GM12878 (cell line): ENCODE data around the gene PRDM16. TPM values are rescaled to one million over a fixed set of nuclear protein-coding genes. Genes with fewer than 3 reads are reported as not detected.

ENCODE experiments used
- ATAC-seq: fragments of 200-7000 bp; cut with Tn5 transposase; 3 replicates; pipeline ENCODE4 v1.9.1; 2020; ENCODE audit warnings: mild to moderate bottlenecking, moderate library complexity
- BruUV-seq: library from RNA; stranded (reverse); fragments of 400-500 nt; replicated peaks from 2 replicates; lab custom pipeline; 2021; lab: Mats Ljungman, UMichigan
- CTCF ChIA-PET: fragments of 300-600 bp; sonication (Branson Sonifier 250); formaldehyde crosslinking; extraction: SDS; loops from one replicate; lab custom pipeline; 2021; ENCODE audit warnings: inconsistent platforms; lab: Yijun Ruan, JAX
- POLR2A ChIA-PET: fragments of 350-600 bp; formaldehyde crosslinking; extraction: SDS; loops from one replicate; lab custom pipeline; 2021; ENCODE audit warnings: inconsistent platforms; lab: Charles Lee
- RAD21 ChIA-PET: fragments of 300-600 bp; sonication (Branson Sonifier 250); formaldehyde crosslinking; loops from one replicate; lab custom pipeline; 2023; ENCODE audit warnings: antibody characterized with exemption; ENCODE audit not compliant: unreplicated experiment; lab: Charles Lee
- SMC1A ChIA-PET: fragments of 300-600 bp; sonication (Branson Sonifier 250); formaldehyde crosslinking; loops from one replicate; lab custom pipeline; 2023; ENCODE audit not compliant: unreplicated experiment, uncharacterized antibody; lab: Charles Lee
- DNase-seq: peaks from one replicate; pipeline ENCODE4 v3.0.0-alpha.2; 2011; ENCODE audit warnings: low read depth, low spot score
- FAIRE-seq: peaks from 3 replicates; lab custom pipeline; 2011; peaks lifted over from hg19 to GRCh38; lab: Jason Lieb, UNC
- H2AFZ ChIP-seq: 2 replicates; pipeline ENCODE4 v1.6.0; 2011; ENCODE audit warnings: low read depth, low read length, control low read depth; ENCODE audit not compliant: control insufficient read depth
- H3K27ac ChIP-seq: 2 replicates; pipeline ENCODE4 v1.5.1; 2011; ENCODE audit warnings: control low read depth; ENCODE audit not compliant: control insufficient read depth, insufficient read depth
- H3K27me3 ChIP-seq, 2 experiments: replicated peaks in 1 of 2; 2 replicates each; pipeline versions ENCODE4 v1.6.0 to v1.6.1; 2011; ENCODE audit warnings: low read length in 1 of 2; ENCODE audit not compliant: control insufficient read depth in 2 of 2, insufficient read depth in 2 of 2
- H3K36me3 ChIP-seq, 2 experiments: 2 replicates each; pipeline ENCODE4 v1.5.1; 2011; ENCODE audit warnings: low read length in 1 of 2; ENCODE audit not compliant: control insufficient read depth in 2 of 2, insufficient read depth in 2 of 2
- H3K4me1 ChIP-seq: 2 replicates; pipeline ENCODE4 v1.6.1; 2011; ENCODE audit warnings: mild to moderate bottlenecking, low read length, moderate library complexity, mixed read lengths; ENCODE audit not compliant: control insufficient read depth, insufficient read depth
- H3K4me2 ChIP-seq: 2 replicates; pipeline ENCODE4 v1.6.0; 2011; ENCODE audit warnings: control low read depth; ENCODE audit not compliant: control insufficient read depth, insufficient read depth
- H3K4me3 ChIP-seq: fragments of 200-600 bp; sonication (generic); 2 replicates; pipeline ENCODE4 v1.5.1; 2016
- H3K79me2 ChIP-seq: 2 replicates; pipeline ENCODE4 v1.6.0; 2011; ENCODE audit warnings: low read length; ENCODE audit not compliant: control insufficient read depth, insufficient read depth
- H3K9ac ChIP-seq: 2 replicates; pipeline ENCODE4 v1.8.0; 2011; ENCODE audit warnings: low read length, control low read depth, mixed read lengths; ENCODE audit not compliant: control insufficient read depth, insufficient read depth
- H3K9me3 ChIP-seq: replicated peaks from 3 replicates; pipeline ENCODE4 v1.5.1; 2011; ENCODE audit warnings: mild to moderate bottlenecking, low read length; ENCODE audit not compliant: control insufficient read depth, insufficient read depth
- H4K20me1 ChIP-seq: 2 replicates; pipeline ENCODE4 v1.6.0; 2011; ENCODE audit not compliant: control insufficient read depth, insufficient read depth
- HCFC1 ChIP-seq: fragments of 150-350 bp; IDR thresholded peaks from 2 replicates; pipeline ENCODE4 v1.6.1; 2014; ENCODE audit warnings: low read length
- NR2F1 ChIP-seq: fragments of 450-650 bp; conservative IDR thresholded peaks from 2 replicates; pipeline ENCODE4 v1.6.1; 2017; ENCODE audit warnings: mild to moderate bottlenecking
- RBBP5 ChIP-seq: fragments of 200-600 bp; sonication (generic); conservative IDR thresholded peaks from 2 replicates; pipeline ENCODE4 v1.6.1; 2016
- RFX5 ChIP-seq: IDR thresholded peaks from 2 replicates; pipeline ENCODE4 v1.6.1; 2011; ENCODE audit warnings: low read depth, low read length, improper control_type of control experiment
- SP1 ChIP-seq: IDR thresholded peaks from one replicate; pipeline ENCODE4 v1.6.1; 2011; ENCODE audit warnings: low read depth, low read length
- STAT3 ChIP-seq: IDR thresholded peaks from 2 replicates; pipeline ENCODE4 v1.6.1; 2011; ENCODE audit warnings: low read depth, low read length, improper control_type of control experiment
- ZNF24 ChIP-seq: fragments of 450-650 bp; IDR thresholded peaks from 2 replicates; pipeline ENCODE4 v1.6.1; 2017; ENCODE audit warnings: antibody characterized with exemption, mild to moderate bottlenecking
- WGBS: methylation state at CpG from one replicate; pipeline ENCODE4 v1.1.6; 2016; ENCODE audit warnings: low lambda C conversion rate; ENCODE audit not compliant: insufficient replicate concordance, insufficient coverage; ENCODE audit errors: missing lambda C conversion rate; 5-methylcytosine and 5-hydroxymethylcytosine counted together
- in situ Hi-C: fragments of 300-500 bp; cut with MboI; formaldehyde crosslinking; loops from 9 replicates; pipeline ENCODE4 v1.14.3; 2018; ENCODE audit warnings: mixed read lengths
- intact Hi-C: fragments of 100-400 bp; cut with micrococcal nuclease; formaldehyde crosslinking; loops from one replicate; pipeline ENCODE4 v1.14.2; 2022; ENCODE audit not compliant: unreplicated experiment
- polyA plus RNA-seq, 11 experiments: library from polyadenylated mRNA; depleted of rRNA in 4 of 11; unstranded in 6 of 11; stranded (reverse) in 5 of 11; fragments of >200 nt; fragmentation: Nextera tagmentation in 4 of 11; fragmentation: Illumina TruSeq in 1 of 11; extraction: Ambion mirVana in 4 of 11; extraction: Trizol in 1 of 11; gene quantifications; 1 replicate in 1 of 11; 2 replicates in 10 of 11; pipeline versions ENCODE4 v1.2.1 to v1.2.3, GENCODE V29; 2011 to 2016; ENCODE audit warnings: inconsistent platforms in 2 of 11, missing spikeins in 2 of 11, low read depth in 1 of 11
- total RNA-seq, 4 experiments: library from RNA; depleted of rRNA in 3 of 4; stranded (reverse); fragments of >200 nt in 3 of 4; fragmentation: Illumina TruSeq in 1 of 4; extraction: Trizol in 1 of 4; gene quantifications; 2 replicates each; pipeline versions ENCODE4 v1.2.1 to v1.2.3, GENCODE V29; 2013 to 2021

PRDM16 gene
- total and polyA plus RNA-seq, 10 of the 15 experiments (the other 5 are each of a cell fraction or from before 2014, with no cell fraction given), result 0.03 TPM; not detected in 9

DNA sequence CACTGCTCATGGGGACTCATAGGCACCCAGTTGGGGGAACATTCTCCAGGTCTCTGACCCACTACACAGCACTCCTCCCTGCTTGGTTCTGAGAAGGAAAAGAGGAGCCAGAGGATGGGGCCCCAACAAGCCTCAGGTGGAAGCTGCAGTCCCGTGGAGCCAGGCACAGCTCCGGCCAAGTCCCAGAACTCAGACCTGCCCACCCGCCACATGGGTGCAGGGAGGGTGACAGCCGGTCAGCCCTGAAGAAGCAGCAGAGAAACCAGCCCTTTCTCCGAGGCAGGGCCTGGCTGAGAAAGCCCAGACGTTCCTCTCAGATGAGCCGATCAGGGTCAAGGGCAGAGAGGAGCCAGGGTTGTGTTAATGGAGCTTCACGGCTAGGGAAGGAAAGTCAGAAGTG is 106.5 kb downstream of the PRDM16 start:
- Histone ChIP-seq H2AFZ (no peak overlapping the region), H3K4me2 (no peak overlapping the region), H3K9ac (no peak overlapping the region), H3K4me3 (no peak overlapping the region), H3K27ac (no peak overlapping the region), H3K79me2 (no peaks in the 10 kb centered on the region), H3K36me3 (no peaks in the 10 kb centered on the region), H3K27me3 (no peaks in the 10 kb centered on the region), H3K4me1 (no peaks in the 10 kb centered on the region), H4K20me1 (no peaks in the 10 kb centered on the region), H3K9me3 (no peaks in the 10 kb centered on the region; the same call in 2 of the 3 replicates)
- TF ChIP-seq NR2F1 (no peak), RFX5 (no peak), ZNF24 (no peak), STAT3 (no peak), HCFC1 (no peak), SP1 (no peak)
- RAD21 ChIA-PET, result no interaction called here
- BruUV-seq, result no TSS peak
- DNase-seq (no peak), ATAC-seq (no peak), FAIRE-seq (no peak)
- POLR2A ChIA-PET, result no interaction called here
- CTCF ChIA-PET, result no interaction called here
- intact Hi-C loops, result no loop called here
- SMC1A ChIA-PET, result no interaction called here
- in situ Hi-C loops, result no loop called here
- 18% methylated on average over 8 of the region's 8 CpGs for WGBS

GRCh38 chr1:3176028-3176427 is 107.0 kb downstream of the PRDM16 start:
- DNase-seq, result no peak
- Histone ChIP-seq H3K4me3 (no peak overlapping the region), H3K4me2 (no peak overlapping the region)
- CTCF ChIA-PET, result no interaction called here
- TF ChIP-seq RBBP5, result no peak
- TF ChIP-seq, all 136 proteins: peak for 0
- Histone ChIP-seq H3K79me2 (no peaks in the 10 kb centered on the region), H3K27ac (no peak overlapping the region), H4K20me1 (no peaks in the 10 kb centered on the region), H3K4me1 (no peaks in the 10 kb centered on the region), H3K9ac (no peak overlapping the region), H3K9me3 (no peaks in the 10 kb centered on the region; the same call in 2 of the 3 replicates), H3K36me3 (no peaks in the 10 kb centered on the region), H2AFZ (no peak overlapping the region), H3K27me3 (no peaks in the 10 kb centered on the region)
- ChIA-PET POLR2A (no interaction called here), SMC1A (no interaction called here), RAD21 (no interaction called here)
- no TSS peak for BruUV-seq
- FAIRE-seq, result no peak
- intact Hi-C loops, result no loop called here
- ATAC-seq, result no peak
- in situ Hi-C loops, result no loop called here
